Cortex of kidney (tissue), 1 donor: ENCODE results near the gene DGKG.

Experiments used
- DNase-seq: peaks from one replicate; lab custom pipeline; 2025; lab: John Stamatoyannopoulos, UW

Gene DGKG

GRCh38 chr3:186318135-186318534 is 43.9 kb downstream of the DGKG start:
- DNase-seq = no peak

- DNase-seq = no peak
Observed at GRCh38 chr3:186317478-186317877, 44.6 kb downstream of the DGKG start.

DNA sequence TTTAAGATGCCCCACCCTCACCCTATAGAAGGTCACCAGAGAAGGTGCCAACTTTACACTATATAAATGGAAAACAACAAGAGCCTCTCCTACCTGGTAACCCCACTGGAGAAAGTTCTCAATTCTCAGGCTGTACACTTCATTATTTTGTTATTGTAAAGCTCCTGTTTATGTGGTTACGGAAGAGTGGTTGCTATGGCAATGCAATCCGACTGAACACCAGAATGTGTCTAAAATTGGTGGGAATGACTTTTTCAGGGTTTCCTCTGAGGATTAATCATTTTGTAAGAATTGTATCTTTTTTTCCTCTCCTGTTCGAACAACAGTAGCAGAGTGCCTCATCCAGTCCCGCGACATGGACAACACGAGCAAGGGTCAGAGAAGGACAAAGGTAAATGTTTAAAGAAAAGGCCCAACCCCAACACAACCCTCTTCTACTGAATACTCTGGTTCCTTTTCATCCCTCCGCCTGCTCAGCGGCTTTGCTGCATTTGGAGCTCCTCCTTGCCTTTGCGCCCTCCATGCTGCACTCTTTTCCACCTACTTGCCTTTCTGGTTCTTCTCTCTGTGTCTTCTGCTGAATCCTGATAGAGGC is 45.3 kb downstream of the DGKG start:
- no peak for DNase-seq

GRCh38 chr3:186315581-186316354 is 46.3 kb downstream of the DGKG start:
- DNase-seq = no peak

- no peak for DNase-seq
Observed at GRCh38 chr3:186314896-186315295, 47.1 kb downstream of the DGKG start.

- DNase-seq = no peak
Observed at GRCh38 chr3:186311441-186311840, 50.6 kb downstream of the DGKG start.

GRCh38 chr3:186308549-186308948 is 53.5 kb downstream of the DGKG start:
- no peak for DNase-seq

- no peak for DNase-seq
Observed at GRCh38 chr3:186307594-186308221, 54.3 kb downstream of the DGKG start.

DNA sequence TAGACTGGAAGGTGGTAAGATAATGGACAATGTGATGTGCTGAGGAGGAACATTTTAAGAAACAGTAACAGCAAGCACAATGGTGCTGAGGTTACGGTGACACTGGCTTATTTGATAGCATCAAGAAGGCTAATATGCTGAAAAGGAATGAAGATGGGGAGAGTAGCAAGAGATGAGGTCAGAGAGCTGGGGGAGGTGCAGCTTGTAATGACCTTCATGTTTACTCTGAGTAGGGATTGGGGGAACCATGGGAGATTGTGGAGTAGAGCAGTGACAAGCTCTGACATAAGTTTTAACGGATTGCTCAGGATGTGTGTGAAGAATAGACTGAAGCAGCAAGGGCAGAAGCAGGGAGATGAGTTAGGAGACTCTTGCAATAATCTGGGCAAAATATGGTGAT is 56.7 kb downstream of the DGKG start:
- DNase-seq = no peak

- DNase-seq = no peak
Observed at GRCh38 chr3:186303965-186304364, 58.1 kb downstream of the DGKG start.

- DNase-seq = no peak
Observed at GRCh38 chr3:186299327-186299726, 62.7 kb downstream of the DGKG start.

GRCh38 chr3:186298876-186299275 is 63.2 kb downstream of the DGKG start:
- DNase-seq = no peak

DNA sequence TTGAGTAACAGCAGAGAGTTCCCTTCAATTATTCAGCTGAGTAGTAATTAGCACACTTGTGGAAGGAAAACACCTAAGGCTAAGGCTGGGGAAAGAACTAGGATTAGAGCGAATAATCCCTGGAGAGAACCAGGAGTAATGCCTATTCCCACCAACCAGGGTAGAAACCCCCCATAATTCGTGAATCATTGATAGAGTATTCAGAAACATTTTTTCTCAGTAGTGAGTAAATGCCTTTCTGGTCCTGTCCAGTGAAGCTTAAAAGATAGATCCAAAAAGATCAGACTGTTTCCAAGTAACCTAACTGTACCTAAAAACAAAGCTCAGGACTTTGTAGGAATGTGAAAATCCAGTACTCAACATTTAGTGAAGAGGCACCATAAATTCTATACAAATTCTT is 71.2 kb downstream of the DGKG start:
- DNase-seq = no peak

GRCh38 chr3:186287711-186288110 is 74.3 kb downstream of the DGKG start:
- no peak for DNase-seq

- DNase-seq = no peak
Observed at GRCh38 chr3:186286114-186286513, 75.9 kb downstream of the DGKG start.

- DNase-seq = no peak
Observed at GRCh38 chr3:186284661-186285060, 77.4 kb downstream of the DGKG start.

- no peak for DNase-seq
Observed at GRCh38 chr3:186284349-186284652, 77.7 kb downstream of the DGKG start.

DNA sequence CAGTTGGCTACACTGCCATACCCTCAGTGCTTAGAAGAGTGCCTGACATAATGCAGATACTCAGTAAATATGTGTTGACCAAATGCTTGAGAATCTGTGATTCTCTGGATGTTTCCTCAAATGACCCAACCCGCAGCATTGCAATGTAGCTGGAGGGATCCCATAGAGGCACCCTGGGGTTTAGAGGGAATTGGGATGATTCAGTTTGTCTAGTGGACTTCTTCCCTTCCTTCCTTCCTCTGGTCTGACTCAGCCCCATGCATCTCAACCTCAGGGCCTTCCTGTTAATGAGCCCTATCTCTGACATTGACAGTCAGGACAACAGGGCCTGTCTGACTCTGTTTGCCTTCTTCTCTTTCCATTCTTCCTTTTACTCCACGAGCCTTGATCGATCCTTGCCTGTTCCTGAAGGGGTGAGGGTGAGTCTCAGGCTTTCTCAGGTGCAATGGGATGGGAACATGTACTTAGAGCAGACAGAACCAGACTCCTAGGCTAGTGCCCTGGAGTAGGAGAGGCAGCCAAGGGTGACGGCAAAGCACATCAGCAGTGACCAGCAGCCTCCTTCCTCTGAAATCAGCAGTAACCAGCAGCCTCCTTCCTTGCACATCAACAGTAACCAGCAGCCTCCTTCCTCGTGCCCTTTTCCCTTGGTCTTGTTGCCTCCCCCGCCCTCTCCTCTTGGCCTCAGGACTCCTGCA is 78.2 kb downstream of the DGKG start:
- DNase-seq = no peak

GRCh38 chr3:186283096-186283495 is 78.9 kb downstream of the DGKG start:
- DNase-seq = no peak

GRCh38 chr3:186281176-186281575 is 80.9 kb downstream of the DGKG start:
- no peak for DNase-seq

DNA sequence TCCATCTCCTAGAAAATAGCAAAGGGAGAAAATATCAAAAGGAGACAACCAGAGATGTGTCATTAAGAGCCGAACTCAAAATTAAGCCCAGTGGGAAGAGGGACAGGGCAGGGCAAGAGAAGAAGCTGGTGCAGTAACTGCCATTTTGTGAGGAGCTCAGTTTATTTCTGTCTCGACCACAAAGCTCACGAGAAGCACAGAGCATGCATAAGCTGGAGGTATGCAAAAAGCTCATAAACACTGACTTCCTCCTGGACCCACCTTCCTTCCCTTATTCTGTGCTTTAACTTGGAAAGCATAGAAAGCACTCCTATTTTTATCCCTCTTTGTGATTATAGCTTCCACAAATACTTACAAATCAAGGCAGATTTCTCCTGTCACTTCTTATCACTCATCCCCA is 81.3 kb downstream of the DGKG start:
- no peak for DNase-seq

DNA sequence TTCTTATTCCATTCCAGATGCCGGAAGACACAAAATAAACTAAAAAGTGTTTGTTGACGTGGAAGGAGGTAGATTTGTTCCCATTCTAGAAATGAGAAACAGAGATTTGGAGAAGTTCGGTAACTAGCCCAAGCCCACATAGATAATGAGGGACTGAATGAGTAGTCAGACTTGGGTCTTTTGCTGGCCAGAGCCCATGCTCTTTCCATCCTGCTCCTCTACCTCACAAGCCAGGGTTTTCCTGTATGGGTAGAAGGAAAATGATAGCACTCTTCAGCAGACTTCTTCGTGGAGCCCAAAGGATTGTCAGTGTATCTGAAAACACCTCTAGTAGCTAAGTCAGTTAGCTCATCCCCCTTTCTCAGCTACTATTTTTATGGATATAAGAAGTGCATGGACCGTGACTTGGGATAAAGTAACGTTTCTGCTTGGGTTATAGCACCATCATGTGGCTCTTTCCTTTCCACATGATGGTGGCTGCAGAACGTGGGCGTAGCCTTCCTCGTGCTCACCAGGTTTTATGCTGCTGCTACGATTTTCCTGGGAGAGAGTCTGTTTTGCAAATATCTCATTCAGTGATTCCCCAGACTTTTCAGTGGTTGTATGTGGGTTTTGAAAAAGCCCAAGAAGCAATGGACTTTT is 84.6 kb downstream of the DGKG start:
- no peak for DNase-seq

GRCh38 chr3:186275436-186275835 is 86.6 kb downstream of the DGKG start:
- DNase-seq = no peak
